RWPE2 (cell line): ENCODE data around the gene R3HDM2.

Experiments
- ATAC-seq: fragments of 200-7000 bp; cut with Tn5 transposase; 3 replicates; pipeline ENCODE4 v1.9.1; 2021; ENCODE audit warnings: low read depth
- DNase-seq: peaks from one replicate; pipeline ENCODE4 v3.0.0-alpha.2; 2020; ENCODE audit warnings: low spot score
- H3K27ac ChIP-seq: fragments of 450-650 bp; 2 replicates; pipeline ENCODE4 v1.5.1; 2017; ENCODE audit warnings: mild to moderate bottlenecking; ENCODE audit not compliant: poor library complexity, severe bottlenecking
- H3K27me3 ChIP-seq: fragments of 250-450 bp; sonication (Bioruptor Pico); 2 replicates; pipeline ENCODE4 v1.5.1; 2021; ENCODE audit warnings: mild to moderate bottlenecking, moderate library complexity; ENCODE audit not compliant: insufficient read depth, poor library complexity, severe bottlenecking
- H3K36me3 ChIP-seq: fragments of 250-450 bp; sonication (Bioruptor Pico); 2 replicates; pipeline ENCODE4 v1.5.1; 2020; ENCODE audit warnings: low read depth, mild to moderate bottlenecking, moderate library complexity
- H3K4me1 ChIP-seq: fragments of 250-450 bp; sonication (Bioruptor Pico); 2 replicates; pipeline ENCODE4 v1.5.1; 2021; ENCODE audit warnings: mild to moderate bottlenecking, moderate library complexity; ENCODE audit not compliant: insufficient read depth, poor library complexity, severe bottlenecking
- H3K4me3 ChIP-seq: fragments of 250-450 bp; sonication (Bioruptor Pico); 2 replicates; pipeline ENCODE4 v1.5.1; 2021; ENCODE audit warnings: mild to moderate bottlenecking, moderate library complexity; ENCODE audit not compliant: severe bottlenecking
- H3K9me3 ChIP-seq: fragments of 250-450 bp; sonication (Bioruptor Pico); 2 replicates; pipeline ENCODE4 v1.5.1; 2021; ENCODE audit warnings: mild to moderate bottlenecking, moderate library complexity; ENCODE audit not compliant: severe bottlenecking
- TF ChIP-seq, protein P1 (sequence below): fragments of 450-650 bp; IDR thresholded peaks from one replicate; pipeline ENCODE4 v1.5.1; 2017; ENCODE audit warnings: mild to moderate bottlenecking, moderate library complexity; ENCODE audit not compliant: poor library complexity, severe bottlenecking

R3HDM2 gene

DNA sequence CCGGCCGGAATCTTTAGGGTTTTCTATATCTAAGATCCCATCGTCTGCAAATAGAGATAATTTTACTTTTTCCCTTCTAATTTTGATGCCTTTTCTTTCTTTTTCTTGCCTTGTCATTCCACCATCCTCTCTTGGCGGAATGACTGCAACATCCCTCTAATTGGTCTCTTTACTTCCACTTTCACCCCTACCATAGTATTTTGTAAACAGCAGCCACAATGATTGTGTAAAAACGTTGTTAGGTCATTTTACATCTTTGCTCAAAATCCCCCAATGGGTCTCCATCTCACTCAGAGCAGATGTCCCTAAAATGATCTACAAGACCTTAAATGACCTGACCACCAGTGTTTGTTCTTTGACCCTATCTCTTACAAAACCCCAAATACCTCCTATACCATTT, 99.9 kb downstream of the R3HDM2 start:
- DNase-seq = no peak
- ATAC-seq = no peak
- Histone ChIP-seq H3K4me1 (no peaks in the 10 kb centered on the region), H3K9me3 (no peaks in the 10 kb centered on the region), H3K27ac (no peak overlapping the region), H3K4me3 (no peak overlapping the region), H3K36me3 (peaks cover 7% of the 10 kb centered on the region), H3K27me3 (no peaks in the 10 kb centered on the region)
- TF ChIP-seq, protein P1, sequence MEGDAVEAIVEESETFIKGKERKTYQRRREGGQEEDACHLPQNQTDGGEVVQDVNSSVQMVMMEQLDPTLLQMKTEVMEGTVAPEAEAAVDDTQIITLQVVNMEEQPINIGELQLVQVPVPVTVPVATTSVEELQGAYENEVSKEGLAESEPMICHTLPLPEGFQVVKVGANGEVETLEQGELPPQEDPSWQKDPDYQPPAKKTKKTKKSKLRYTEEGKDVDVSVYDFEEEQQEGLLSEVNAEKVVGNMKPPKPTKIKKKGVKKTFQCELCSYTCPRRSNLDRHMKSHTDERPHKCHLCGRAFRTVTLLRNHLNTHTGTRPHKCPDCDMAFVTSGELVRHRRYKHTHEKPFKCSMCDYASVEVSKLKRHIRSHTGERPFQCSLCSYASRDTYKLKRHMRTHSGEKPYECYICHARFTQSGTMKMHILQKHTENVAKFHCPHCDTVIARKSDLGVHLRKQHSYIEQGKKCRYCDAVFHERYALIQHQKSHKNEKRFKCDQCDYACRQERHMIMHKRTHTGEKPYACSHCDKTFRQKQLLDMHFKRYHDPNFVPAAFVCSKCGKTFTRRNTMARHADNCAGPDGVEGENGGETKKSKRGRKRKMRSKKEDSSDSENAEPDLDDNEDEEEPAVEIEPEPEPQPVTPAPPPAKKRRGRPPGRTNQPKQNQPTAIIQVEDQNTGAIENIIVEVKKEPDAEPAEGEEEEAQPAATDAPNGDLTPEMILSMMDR = no peak

DNA sequence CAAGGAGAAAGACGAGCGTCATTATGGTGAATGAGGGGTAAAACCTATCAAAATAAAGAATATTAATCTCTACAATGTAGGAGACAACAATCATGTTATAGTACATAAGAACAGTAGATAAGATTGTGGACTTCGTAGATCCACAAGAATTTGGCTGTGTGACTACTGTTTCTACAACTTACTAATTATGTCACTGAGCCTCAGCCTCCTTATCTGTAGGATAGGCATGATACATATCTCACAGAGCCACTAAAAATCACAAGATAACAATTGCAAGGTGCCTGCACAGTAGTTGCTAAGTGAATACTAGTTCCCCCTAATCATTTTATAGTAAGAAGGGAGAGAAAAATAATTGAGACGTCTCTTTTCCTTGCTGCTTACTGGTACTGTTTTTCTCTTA, 101.6 kb downstream of the R3HDM2 start:
- Histone ChIP-seq H3K27me3 (no peaks in the 10 kb centered on the region), H3K4me3 (no peak overlapping the region), H3K36me3 (peaks cover 7% of the 10 kb centered on the region), H3K4me1 (no peaks in the 10 kb centered on the region), H3K9me3 (no peaks in the 10 kb centered on the region), H3K27ac (no peak overlapping the region)
- ATAC-seq (no peak), DNase-seq (no peak)
- TF ChIP-seq, protein P1 = no peak

DNA sequence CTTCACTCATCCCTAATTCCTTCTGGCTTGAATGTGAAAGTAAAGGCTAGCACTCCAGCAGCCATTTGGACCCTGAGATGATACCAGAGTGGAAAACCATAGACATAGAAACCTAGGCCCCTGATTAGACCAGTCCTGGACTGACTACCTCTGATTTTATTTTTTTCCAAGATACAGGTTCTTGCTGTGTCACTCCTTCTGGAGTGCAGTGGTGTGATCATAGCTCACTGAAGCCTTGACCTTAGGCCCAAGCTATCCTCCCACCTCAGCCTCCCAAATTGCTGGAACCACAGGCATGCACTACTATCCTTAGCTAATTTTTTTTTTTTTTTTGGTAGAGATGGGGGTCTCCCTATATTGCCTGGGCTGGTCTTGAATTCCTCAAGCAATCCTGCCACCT, 105.4 kb downstream of the R3HDM2 start:
- ATAC-seq (no peak), DNase-seq (no peak)
- Histone ChIP-seq H3K9me3 (no peaks in the 10 kb centered on the region), H3K4me3 (no peak overlapping the region), H3K4me1 (no peaks in the 10 kb centered on the region), H3K27ac (no peak overlapping the region), H3K36me3 (no peaks in the 10 kb centered on the region; the same call in 1 of the 2 replicates), H3K27me3 (no peaks in the 10 kb centered on the region)
- TF ChIP-seq, protein P1 = no peak

DNA sequence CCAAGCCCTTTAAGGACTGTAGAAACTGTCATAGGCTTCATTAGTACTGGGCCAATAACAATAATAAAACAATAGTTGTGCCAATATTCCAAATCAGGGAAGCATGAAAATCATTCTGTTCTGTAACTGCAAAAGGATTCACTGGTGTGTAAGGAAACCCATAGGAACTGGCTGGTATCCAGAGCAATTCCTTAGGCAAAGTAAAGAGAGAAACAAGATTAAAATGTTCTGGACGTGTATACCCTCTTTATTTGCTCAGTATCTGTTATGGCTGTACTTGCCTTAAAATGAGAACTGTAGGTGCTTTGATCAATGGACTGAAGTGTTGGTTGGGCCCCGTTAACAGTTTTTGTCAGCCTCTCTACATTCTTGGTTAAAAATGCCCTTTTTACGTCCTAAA, 107.4 kb downstream of the R3HDM2 start:
- Histone ChIP-seq H3K27me3 (no peaks in the 10 kb centered on the region), H3K36me3 (no peaks in the 10 kb centered on the region; the same call in 1 of the 2 replicates), H3K4me3 (no peak overlapping the region), H3K4me1 (no peaks in the 10 kb centered on the region), H3K27ac (no peak overlapping the region), H3K9me3 (no peaks in the 10 kb centered on the region)
- DNase-seq (no peak), ATAC-seq (no peak)
- TF ChIP-seq, protein P1 = no peak

DNA sequence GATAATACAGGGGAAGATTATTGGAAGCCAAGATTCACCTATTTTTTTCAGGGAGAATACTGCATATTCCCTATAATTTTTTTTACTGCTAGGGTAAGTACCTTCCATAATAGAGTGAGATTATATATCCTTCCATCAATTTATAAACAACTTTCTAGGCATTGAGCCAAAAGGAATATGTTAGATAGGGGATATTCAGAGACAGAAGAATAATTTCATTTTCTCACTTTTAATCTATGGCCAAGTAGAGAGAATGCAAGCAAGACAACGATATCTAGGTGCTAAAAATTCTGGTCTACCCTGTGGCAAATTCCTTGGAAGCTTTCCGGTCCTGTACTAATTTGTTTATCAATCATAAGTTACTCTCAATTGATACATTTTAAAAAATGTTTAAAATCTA, 110.2 kb downstream of the R3HDM2 start:
- Histone ChIP-seq H3K4me3 (no peak overlapping the region), H3K9me3 (no peaks in the 10 kb centered on the region), H3K27me3 (no peaks in the 10 kb centered on the region), H3K4me1 (peaks cover 7% of the 10 kb centered on the region), H3K36me3 (no peaks in the 10 kb centered on the region), H3K27ac (no peak overlapping the region)
- ATAC-seq = no peak
- no peak for DNase-seq
- TF ChIP-seq, protein P1 = no peak
